GM21786 (cell line): ENCODE measurements around the gene SEMA3B.
"Not testable (repeated sequence)": the region's sequence is repeated elsewhere in the genome, so short reads cannot be mapped to it uniquely, and the experiment has no call there.

Experiments
- ATAC-seq: cut with Tn5 transposase; IDR thresholded peaks from one replicate; pipeline ENCODE4 v1.9.1; 2021; ENCODE audit not compliant: unreplicated experiment

SEMA3B gene

GRCh38 chr3:50237754-50238548 lies 31.0 kb upstream of the SEMA3B start:
- ATAC-seq, result no peak

DNA sequence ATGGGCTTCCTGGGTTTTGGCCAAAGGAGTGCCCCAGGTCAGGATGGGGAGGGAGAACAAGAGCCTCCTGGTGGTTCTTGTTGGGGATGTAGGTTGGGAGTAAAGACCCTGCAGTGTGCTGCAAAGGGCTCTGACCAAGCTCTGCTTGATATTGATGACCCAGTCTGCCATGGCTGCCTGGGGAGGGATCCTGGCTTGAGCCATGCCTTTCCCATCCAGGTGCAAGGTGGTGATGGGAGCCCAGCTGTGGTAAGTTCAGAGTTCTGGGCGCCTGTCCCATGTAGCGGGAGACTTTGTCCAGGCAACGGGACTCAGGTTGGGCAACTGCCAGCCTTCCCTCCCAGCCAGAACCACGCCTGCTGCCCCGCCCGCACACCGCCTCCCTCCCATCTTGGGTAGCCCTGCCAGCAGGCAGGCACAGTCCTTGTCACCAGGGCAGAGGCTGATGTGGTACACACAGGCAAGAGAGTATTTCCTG lies 30.4 kb upstream of the SEMA3B start:
- no peak for ATAC-seq

- no peak for ATAC-seq
Observed at GRCh38 chr3:50239649-50240048, 29.3 kb upstream of the SEMA3B start.

DNA sequence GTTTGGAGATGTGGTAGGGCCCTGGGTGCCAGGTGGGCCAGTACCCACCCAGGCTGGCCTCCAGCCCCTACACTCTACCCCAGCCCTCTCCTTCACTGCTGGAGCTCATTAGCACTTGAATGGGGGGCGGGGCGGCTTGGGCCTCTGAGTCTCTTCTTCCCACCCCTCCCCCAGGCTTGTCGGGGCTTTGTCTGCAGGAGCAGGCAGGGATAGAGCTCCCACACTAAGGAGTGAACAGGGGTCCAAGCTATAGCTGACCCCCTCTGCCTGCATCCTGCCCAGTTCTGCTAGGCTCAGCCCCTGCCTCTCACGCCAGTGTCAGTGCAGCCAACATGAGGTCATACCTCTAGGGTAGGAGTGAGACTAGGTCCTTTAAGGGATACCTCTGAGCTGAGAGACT lies 27.8 kb upstream of the SEMA3B start:
- no peak for ATAC-seq

DNA sequence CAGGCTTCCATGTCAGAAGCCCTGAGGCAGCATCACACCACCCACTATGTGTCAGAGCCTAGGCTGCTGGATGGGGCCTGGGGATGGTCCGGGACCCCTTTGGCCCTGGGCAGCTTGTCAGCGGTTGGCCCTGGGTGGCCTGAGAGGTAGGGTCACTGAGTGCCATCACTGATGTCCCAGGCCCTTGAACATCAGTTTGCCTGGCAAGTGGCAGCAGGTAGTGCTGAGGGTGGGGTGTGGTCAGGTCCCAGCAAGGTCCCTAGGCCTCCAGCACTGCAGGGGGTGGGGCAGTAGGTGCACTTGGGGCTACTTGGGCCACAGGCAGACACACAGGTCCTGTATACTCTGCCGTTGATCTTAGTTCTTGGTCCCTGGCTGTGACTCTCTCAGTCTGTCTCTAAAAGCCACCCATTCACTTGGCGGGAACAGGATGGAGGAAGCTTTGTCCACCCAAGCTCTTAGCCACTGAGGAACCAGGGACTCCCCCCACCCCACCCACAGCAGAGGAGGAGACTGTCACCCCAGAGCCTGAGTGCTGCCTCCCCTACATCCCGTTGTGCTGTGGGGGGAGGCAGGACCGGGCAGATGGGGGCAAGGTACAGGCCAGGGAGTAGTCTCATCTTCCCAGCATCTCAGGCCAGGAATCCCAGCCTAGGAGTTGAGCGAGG lies 27.1 kb upstream of the SEMA3B start:
- no peak for ATAC-seq

DNA sequence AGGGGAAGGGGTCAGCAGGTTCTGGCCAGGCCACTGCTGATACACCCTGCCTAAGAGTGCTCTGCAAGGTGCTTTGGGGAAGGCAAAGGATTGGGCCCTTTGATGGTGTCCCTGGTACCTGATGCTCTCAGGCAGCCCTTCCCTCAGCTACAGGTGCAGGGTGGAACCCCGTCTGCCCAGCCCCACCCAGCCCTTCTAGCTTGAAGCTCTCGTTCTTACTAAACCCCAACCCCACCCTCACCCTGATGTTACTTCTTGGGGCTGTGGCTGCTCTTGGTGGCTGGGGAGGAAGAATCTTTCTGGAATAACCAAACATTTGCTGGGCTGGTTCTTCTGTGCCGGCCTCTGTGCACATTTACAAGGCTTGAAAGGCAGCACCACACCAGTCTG lies 26.6 kb upstream of the SEMA3B start:
- no peak for ATAC-seq

- no peak for ATAC-seq
Observed at GRCh38 chr3:50242851-50243542, 25.9 kb upstream of the SEMA3B start.

GRCh38 chr3:50243543-50243895 lies 25.4 kb upstream of the SEMA3B start:
- no peak for ATAC-seq

GRCh38 chr3:50244813-50245212 lies 24.1 kb upstream of the SEMA3B start:
- ATAC-seq, result not testable (repeated sequence)

DNA sequence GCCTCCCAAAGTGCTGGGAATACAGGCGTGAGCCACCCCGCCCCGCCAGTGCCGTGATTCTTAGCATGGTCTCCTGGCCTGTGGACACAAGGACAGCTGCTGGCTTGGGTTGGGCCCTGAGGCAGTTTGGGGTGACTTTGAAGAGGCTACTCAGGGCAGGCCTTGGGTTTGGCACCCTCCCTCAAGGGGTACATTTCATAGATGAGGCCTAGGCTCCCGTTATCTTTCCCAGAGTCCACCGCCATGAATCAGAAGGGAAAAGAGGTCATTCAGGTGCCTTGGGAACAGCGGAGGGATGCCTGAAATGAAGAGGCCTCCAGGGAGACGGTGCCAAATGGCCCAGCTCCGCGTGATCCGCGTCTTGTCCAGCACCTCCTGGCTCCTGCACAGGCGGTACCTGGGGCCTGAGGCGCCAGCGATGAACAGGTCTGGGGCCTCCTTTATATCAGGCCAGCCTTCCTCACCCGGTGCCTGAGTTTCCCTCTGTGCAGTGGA lies 23.6 kb upstream of the SEMA3B start:
- ATAC-seq, result no peak

DNA sequence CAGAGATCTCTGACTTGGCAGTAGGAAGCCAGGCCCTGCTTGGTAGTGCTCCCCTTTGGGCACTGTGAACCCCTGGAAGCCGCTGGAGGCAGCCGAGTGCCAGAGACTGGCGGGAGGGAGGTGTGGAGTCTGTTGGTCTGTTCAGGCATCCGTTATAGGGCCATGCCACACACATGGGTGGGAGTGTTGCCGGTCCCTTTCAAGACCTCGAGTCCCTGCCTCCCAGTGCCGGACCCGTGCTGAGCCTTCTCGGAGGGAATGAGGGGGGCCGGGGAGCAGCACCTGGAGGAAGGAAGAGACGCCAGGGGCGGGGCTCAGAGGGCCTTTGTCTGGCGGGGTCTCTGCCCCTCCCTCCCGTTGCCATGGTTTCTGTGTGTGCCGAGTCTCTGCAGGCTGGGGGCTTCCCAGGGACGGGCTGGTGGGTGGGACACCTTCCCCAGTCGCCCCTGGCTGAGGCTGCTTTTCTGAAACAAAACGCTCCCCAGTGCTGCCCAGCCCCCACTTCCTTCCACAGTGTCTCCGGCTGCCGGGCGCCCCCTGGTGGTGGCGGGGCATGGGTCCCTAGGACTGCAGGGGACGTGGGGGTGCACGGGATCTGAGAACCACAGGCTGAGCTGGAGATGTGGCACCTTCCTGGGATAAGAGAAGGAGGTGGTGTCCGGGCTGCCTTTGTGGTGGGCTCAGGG lies 23.0 kb upstream of the SEMA3B start:
- peak; percentile 62 for ATAC-seq

- peak; percentile 47 for ATAC-seq
Observed at GRCh38 chr3:50246517-50246954, 22.4 kb upstream of the SEMA3B start.

GRCh38 chr3:50248387-50248786 lies 20.6 kb upstream of the SEMA3B start:
- no peak for ATAC-seq

GRCh38 chr3:50249457-50249856 lies 19.5 kb upstream of the SEMA3B start:
- ATAC-seq, result no peak

- no peak for ATAC-seq
Observed at GRCh38 chr3:50250514-50250913, 18.4 kb upstream of the SEMA3B start.

DNA sequence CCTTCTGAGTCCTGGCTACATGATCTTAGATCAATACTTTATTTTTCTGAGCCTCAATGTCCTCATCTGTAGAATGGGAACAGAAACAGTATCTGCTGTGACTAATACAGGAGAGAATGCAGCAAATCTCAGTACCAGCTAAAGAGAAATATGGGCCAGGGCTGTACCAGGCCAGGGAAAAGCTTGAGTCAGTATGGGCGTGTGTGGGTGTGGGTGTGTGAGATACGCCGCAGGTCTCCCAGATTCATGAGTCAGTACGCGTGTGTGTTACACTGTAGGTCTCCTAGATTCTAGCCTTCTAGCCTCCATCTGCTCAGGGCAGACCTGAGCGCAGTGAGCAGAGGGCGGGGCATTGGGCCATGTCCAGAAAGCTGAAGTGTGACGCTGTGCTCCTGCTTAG lies 17.7 kb upstream of the SEMA3B start:
- ATAC-seq, result no peak

- ATAC-seq, result no peak
Observed at GRCh38 chr3:50254577-50255250, 14.2 kb upstream of the SEMA3B start.

DNA sequence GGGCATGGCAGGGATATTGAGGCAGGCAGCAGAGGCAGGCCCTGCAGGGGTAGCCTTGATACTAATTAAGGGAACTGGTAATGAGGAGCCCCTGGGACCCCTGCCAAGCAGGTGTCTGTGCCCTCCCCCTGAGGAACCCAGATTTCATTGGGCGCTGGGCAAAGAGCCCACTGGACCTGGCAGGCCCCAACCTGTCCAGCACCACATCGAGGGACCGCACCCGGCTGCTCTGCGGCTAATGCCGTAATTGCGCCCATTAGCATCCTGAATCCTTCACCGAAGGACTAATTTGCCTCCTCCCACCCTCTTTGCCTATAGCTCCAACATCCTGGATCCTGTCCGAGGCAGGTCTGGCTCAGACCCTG lies 13.7 kb upstream of the SEMA3B start:
- no peak for ATAC-seq

- ATAC-seq, result no peak
Observed at GRCh38 chr3:50256978-50257890, 11.7 kb upstream of the SEMA3B start.
